Esophagus muscularis mucosa (tissue), 4 donors: ENCODE data around the gene SMIM43. TPM values are rescaled to one million over a fixed set of nuclear protein-coding genes. Genes with fewer than 3 reads are reported as not detected.

ENCODE experiments used
- DNase-seq: peaks from one replicate; pipeline ENCODE4 v3.0.0-alpha.2; 2017; ENCODE audit errors: extremely low spot score
- H3K27ac ChIP-seq, 4 donors: fragments of 200-600 bp; sonication (generic); replicated peaks in 1 of 4; 1 replicate in 3 of 4; 2 replicates in 1 of 4; pipeline ENCODE4 v1.5.1; 2016 to 2019; ENCODE audit warnings: mild to moderate bottlenecking in 1 of 4
- H3K27me3 ChIP-seq, 4 donors: fragments of 200-600 bp; sonication (generic); one replicate each; pipeline versions ENCODE4 v1.5.1 to v1.6.0; 2016 to 2019
- H3K36me3 ChIP-seq, 4 donors: fragments of 200-600 bp; sonication (generic); one replicate each; pipeline ENCODE4 v1.5.1; 2016 to 2019
- H3K4me1 ChIP-seq, 4 donors: fragments of 200-600 bp; sonication (generic); one replicate each; pipeline ENCODE4 v1.5.1; 2016 to 2019
- H3K4me3 ChIP-seq, 4 donors: fragments of 200-600 bp; sonication (generic); 1 replicate in 2 of 4; 2 replicates in 2 of 4; pipeline ENCODE4 v1.5.1; 2016 to 2019; ENCODE audit warnings: mild to moderate bottlenecking in 4 of 4, moderate library complexity in 1 of 4
- H3K9me3 ChIP-seq, 4 donors: fragments of 200-600 bp; sonication (generic); 1 replicate in 3 of 4; 2 replicates in 1 of 4; pipeline ENCODE4 v1.5.1; 2016 to 2019
- CTCF ChIP-seq, 3 experiments: fragments of 200-600 bp in 2 of 3; fragments of 450-650 bp in 1 of 3; sonication (generic) in 2 of 3; IDR thresholded peaks; one replicate each; pipeline ENCODE4 v1.5.1; 2017 to 2019; ENCODE audit warnings: antibody characterized with exemption in 3 of 3, mild to moderate bottlenecking in 2 of 3, moderate library complexity in 1 of 3
- EP300 ChIP-seq: sonication (generic); formaldehyde crosslinking; IDR thresholded peaks from one replicate; pipeline ENCODE4 v1.6.1; 2017; ENCODE audit warnings: antibody characterized with exemption
- POLR2A ChIP-seq: fragments of 450-650 bp; IDR thresholded peaks from one replicate; pipeline ENCODE4 v1.6.1; 2017; ENCODE audit warnings: antibody characterized with exemption, moderate library complexity, mild to moderate bottlenecking, low read depth
- POLR2AphosphoS5 ChIP-seq, 2 donors: sonication (generic); formaldehyde crosslinking; IDR thresholded peaks; one replicate each; pipeline ENCODE4 v1.6.1; 2017; ENCODE audit warnings: antibody characterized with exemption in 2 of 2
- WGBS: methylation state at CpG from one replicate; pipeline ENCODE4 v1.1.5; 2018; 5-methylcytosine and 5-hydroxymethylcytosine counted together
- intact Hi-C: fragments of 100-400 bp; cut with DNase I; formaldehyde crosslinking; loops from one replicate; pipeline ENCODE4 v1.15.1; 2023
- total RNA-seq, 4 donors: library from RNA; depleted of rRNA; stranded (reverse); fragments of >200 nt; gene quantifications; one replicate each; pipeline versions ENCODE4 v1.1.0 to v1.2.1, GENCODE V29; 2016

The SMIM43 gene
- total RNA-seq, 4 donors from 2014 or later = 0.46 to 1.2 (median 0.66) TPM

- Histone ChIP-seq H3K9me3 (no peaks in the 10 kb centered on the region), H3K36me3 (no peaks in the 10 kb centered on the region), H3K4me3 (no peak overlapping the region), H3K27me3 (no peaks in the 10 kb centered on the region), H3K27ac (no peak overlapping the region), H3K4me1 (peaks cover 0 to 7% (median 3%) of the 10 kb centered on the region in 4 donors)
- no peak for DNase-seq
- intact Hi-C loops = loop anchor here (5.0 to 10.0 kb wide), 2 partner anchors 254 to 367 kb away; no protein-coding TSS in a partner anchor
- WGBS = 56% methylated on average over 2 of the region's 2 CpGs
- TF ChIP-seq POLR2A = no peak
- no peak for TF ChIP-seq EP300
- TF ChIP-seq POLR2AphosphoS5 (IDR thresholded peaks at IDR 0.05) = no peak
- TF ChIP-seq CTCF (IDR thresholded peaks at IDR 0.05) = no peak
Observed at GRCh38 chr4:121738780-121739535, 26.0 kb downstream of the SMIM43 start.

GRCh38 chr4:121737846-121738554 is 27.0 kb downstream of the SMIM43 start:
- no peak for DNase-seq
- intact Hi-C loops = loop anchor here (5.0 to 10.0 kb wide), 2 partner anchors 253 to 366 kb away; no protein-coding TSS in a partner anchor
- no peak for TF ChIP-seq POLR2A
- no peak for TF ChIP-seq CTCF (IDR thresholded peaks at IDR 0.05)
- no peak for TF ChIP-seq POLR2AphosphoS5 (IDR thresholded peaks at IDR 0.05)
- no peak for TF ChIP-seq EP300
- Histone ChIP-seq H3K27me3 (no peaks in the 10 kb centered on the region), H3K4me1 (peaks cover 0 to 7% (median 3%) of the 10 kb centered on the region in 4 donors), H3K9me3 (no peaks in the 10 kb centered on the region), H3K36me3 (no peaks in the 10 kb centered on the region), H3K27ac (no peak overlapping the region), H3K4me3 (no peak overlapping the region)
- 58% methylated on average over 10 of the region's 10 CpGs for WGBS

- WGBS = 64% methylated on average over 5 of the region's 5 CpGs
- no peak for TF ChIP-seq POLR2AphosphoS5 (IDR thresholded peaks at IDR 0.05)
- peak; percentile 39 to 59 (median 43) for TF ChIP-seq CTCF (IDR thresholded peaks at IDR 0.05)
- H3K9me3 ChIP-seq = no peaks in the 10 kb centered on the region
- peaks cover 0 to 6% (median 2%) of the 10 kb centered on the region in 4 donors for H3K4me1 ChIP-seq
- H3K27me3 ChIP-seq = no peaks in the 10 kb centered on the region
- H3K4me3 ChIP-seq = no peak overlapping the region
- no peak for DNase-seq
- no peaks in the 10 kb centered on the region for H3K36me3 ChIP-seq
- intact Hi-C loops = loop anchor here (5.0 to 10.0 kb wide), 2 partner anchors 252 to 365 kb away; no protein-coding TSS in a partner anchor
- H3K27ac ChIP-seq = no peak overlapping the region
Observed at GRCh38 chr4:121736735-121737351, 28.1 kb downstream of the SMIM43 start.

- no peaks in the 10 kb centered on the region for H3K4me1 ChIP-seq
- H3K36me3 ChIP-seq = no peaks in the 10 kb centered on the region
- H3K4me3 ChIP-seq = no peak overlapping the region
- TF ChIP-seq EP300 = no peak
- no peak for TF ChIP-seq CTCF (IDR thresholded peaks at IDR 0.05)
- intact Hi-C loops = loop anchor here (10.0 kb wide), 1 partner anchor 250 kb away; no protein-coding TSS in a partner anchor
- 79% methylated on average over 1 of the region's 1 CpG for WGBS
- no peak for DNase-seq
- no peaks in the 10 kb centered on the region for H3K27me3 ChIP-seq
- no peaks in the 10 kb centered on the region for H3K9me3 ChIP-seq
- no peak overlapping the region for H3K27ac ChIP-seq
Observed at GRCh38 chr4:121734571-121734970, 30.4 kb downstream of the SMIM43 start.
